T-helper 1 cell treated with Interleukin-12 subunit alpha and Interleukin-12 subunit beta and Interleukin-4 antibody, amounts not matched to agents 30 ng/mL and 1 ng/mL, for 36 hours (primary cell): ENCODE data around the gene NPEPL1. TPM values are rescaled to one million over a fixed set of nuclear protein-coding genes. Genes with fewer than 3 reads are reported as not detected.

Experiments
- intact Hi-C: fragments of 100-400 bp; cut with micrococcal nuclease; formaldehyde crosslinking; loops from one replicate; pipeline ENCODE4 v1.15.1; 2024
- total RNA-seq: library from RNA; stranded (reverse); gene quantifications from 2 replicates; pipeline ENCODE4 v1.2.3, GENCODE V29; 2022

Gene NPEPL1
- total RNA-seq, 1 donor from 2014 or later, result 27.4 TPM

- intact Hi-C loops, result no loop called here
Measured at GRCh38 chr20:58697867-58698703, 5.5 kb downstream of the NPEPL1 start.

GRCh38 chr20:58698741-58699622, 6.4 kb downstream of the NPEPL1 start:
- intact Hi-C loops, result no loop called here

GRCh38 chr20:58699623-58700107, 7.1 kb downstream of the NPEPL1 start:
- intact Hi-C loops, result loop anchor here (10.0 kb wide), 1 partner anchor 215 kb away; no protein-coding TSS in a partner anchor

- intact Hi-C loops, result loop anchor here (10.0 kb wide), 1 partner anchor 215 kb away; no protein-coding TSS in a partner anchor
Measured at GRCh38 chr20:58700121-58700821, 7.7 kb downstream of the NPEPL1 start.

- intact Hi-C loops, result loop anchor here (10.0 kb wide), 1 partner anchor 216 kb away; no protein-coding TSS in a partner anchor
Measured at GRCh38 chr20:58700823-58701222, 8.2 kb downstream of the NPEPL1 start.

- intact Hi-C loops, result loop anchor here (10.0 kb wide), 1 partner anchor 217 kb away; no protein-coding TSS in a partner anchor
Measured at GRCh38 chr20:58701431-58702160, 9.0 kb downstream of the NPEPL1 start.

DNA sequence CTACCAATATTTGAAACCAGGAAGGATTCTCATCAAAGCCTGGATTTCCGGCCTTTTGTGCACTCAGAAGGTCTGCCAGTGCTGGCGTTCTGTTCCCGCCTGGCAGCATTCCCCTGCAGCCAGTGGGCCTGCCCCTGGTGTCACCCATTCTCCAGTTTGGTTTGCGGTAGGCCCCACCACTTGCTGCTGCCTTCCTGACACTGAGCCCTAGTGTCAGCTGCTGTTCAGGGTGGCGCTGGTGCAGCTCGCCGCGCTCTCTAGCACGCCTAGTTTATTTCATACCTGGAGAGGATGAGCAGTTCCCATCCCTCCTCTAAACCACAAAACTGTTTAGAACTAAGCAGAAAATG, 9.5 kb downstream of the NPEPL1 start:
- intact Hi-C loops, result loop anchor here (10.0 kb wide), 1 partner anchor 217 kb away; no protein-coding TSS in a partner anchor

GRCh38 chr20:58702859-58703648, 10.5 kb downstream of the NPEPL1 start:
- intact Hi-C loops, result loop anchor here (1.0 to 10.0 kb wide), 2 partner anchors 52 to 218 kb away; partner anchors contain the start of gene STX16

DNA sequence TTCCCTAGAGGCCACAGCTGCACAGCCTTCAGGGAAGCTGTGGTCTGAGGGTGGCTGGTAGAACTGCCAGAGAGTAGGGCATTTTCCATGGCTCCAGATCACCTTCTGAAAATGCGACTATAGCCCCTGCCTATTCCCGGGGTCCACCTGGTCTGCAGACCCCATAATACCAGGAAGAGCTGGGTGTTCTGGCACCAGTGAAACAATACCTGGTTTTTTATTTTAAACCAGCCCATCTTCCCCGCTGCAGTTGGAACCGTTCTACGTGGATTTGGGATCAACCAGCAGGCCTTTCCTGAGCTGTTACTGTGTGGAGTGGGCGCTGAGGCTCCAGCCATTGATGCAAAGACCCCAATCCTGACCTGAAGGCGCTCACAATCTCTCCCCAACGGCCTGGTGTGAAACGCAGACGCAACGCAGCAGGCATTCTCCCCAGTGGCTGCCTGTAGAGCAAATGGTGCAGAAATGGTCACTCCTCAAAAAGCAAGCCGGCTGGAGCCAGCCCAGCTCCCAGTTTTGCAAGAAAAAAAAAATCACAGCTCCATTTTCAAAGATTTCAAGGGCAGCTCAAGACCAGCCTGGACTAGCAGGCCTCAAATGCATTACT, 11.3 kb downstream of the NPEPL1 start:
- intact Hi-C loops, result loop anchor here (1.0 to 10.0 kb wide), 2 partner anchors 53 to 219 kb away; partner anchors contain the start of gene STX16

GRCh38 chr20:58705208-58705926, 12.8 kb downstream of the NPEPL1 start:
- intact Hi-C loops, result loop anchor here (10.0 kb wide), 1 partner anchor 221 kb away; no protein-coding TSS in a partner anchor

- intact Hi-C loops, result loop anchor here (10.0 kb wide), 1 partner anchor 222 kb away; no protein-coding TSS in a partner anchor
Measured at GRCh38 chr20:58706150-58706892, 13.7 kb downstream of the NPEPL1 start.

GRCh38 chr20:58706975-58707681, 14.5 kb downstream of the NPEPL1 start:
- intact Hi-C loops, result loop anchor here (10.0 kb wide), 1 partner anchor 222 kb away; no protein-coding TSS in a partner anchor

- intact Hi-C loops, result loop anchor here (10.0 kb wide), 1 partner anchor 223 kb away; no protein-coding TSS in a partner anchor
Measured at GRCh38 chr20:58707770-58708169, 15.2 kb downstream of the NPEPL1 start.

- intact Hi-C loops, result loop anchor here (10.0 kb wide), 1 partner anchor 224 kb away; no protein-coding TSS in a partner anchor
Measured at GRCh38 chr20:58708246-58708931, 15.8 kb downstream of the NPEPL1 start.

- intact Hi-C loops, result loop anchor here (10.0 kb wide), 1 partner anchor 224 kb away; no protein-coding TSS in a partner anchor
Measured at GRCh38 chr20:58709013-58709702, 16.6 kb downstream of the NPEPL1 start.
